Endometrium (tissue), 2 donors: ENCODE data around the gene OR2M7.
"Not testable (repeated sequence)": the region's sequence is repeated elsewhere in the genome, so short reads cannot be mapped to it uniquely, and the experiment has no call there.

Source experiments
- FAIRE-seq: peaks from 2 replicates; lab custom pipeline; 2012; peaks lifted over from hg19 to GRCh38; lab: Jason Lieb, UNC
- donor health status: control.
- donor health status: control.

OR2M7 gene, protein sequence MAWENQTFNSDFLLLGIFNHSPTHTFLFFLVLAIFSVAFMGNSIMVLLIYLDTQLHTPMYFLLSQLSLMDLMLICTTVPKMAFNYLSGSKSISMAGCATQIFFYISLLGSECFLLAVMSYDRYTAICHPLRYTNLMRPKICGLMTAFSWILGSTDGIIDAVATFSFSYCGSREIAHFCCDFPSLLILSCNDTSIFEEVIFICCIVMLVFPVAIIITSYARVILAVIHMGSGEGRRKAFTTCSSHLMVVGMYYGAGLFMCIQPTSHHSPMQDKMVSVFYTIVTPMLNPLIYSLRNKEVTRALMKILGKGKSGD

DNA sequence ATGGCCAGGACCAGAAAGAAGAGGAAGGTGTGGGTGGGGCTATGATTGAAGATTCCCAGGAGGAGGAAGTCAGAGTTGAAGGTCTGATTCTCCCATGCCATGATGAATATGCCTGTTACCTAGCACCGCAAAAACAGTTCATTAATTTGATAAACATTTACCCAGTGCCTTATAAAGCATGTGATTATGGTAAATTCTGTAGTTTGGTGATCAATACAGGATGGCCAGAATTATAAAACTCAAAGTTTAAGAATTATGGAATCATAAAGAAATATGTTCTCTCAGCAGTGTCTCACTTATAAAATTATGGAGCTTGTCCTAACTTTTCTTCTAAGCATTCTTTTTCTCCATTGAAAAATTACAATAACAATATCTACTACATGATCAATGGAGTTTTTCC lies at the start of gene OR2M7:
Gene OR2M7 (minus strand): TSS at position 101 of the 400 bp plus-strand sequence. CDS start 0 bp downstream, at position 101.
- no peak for FAIRE-seq

DNA sequence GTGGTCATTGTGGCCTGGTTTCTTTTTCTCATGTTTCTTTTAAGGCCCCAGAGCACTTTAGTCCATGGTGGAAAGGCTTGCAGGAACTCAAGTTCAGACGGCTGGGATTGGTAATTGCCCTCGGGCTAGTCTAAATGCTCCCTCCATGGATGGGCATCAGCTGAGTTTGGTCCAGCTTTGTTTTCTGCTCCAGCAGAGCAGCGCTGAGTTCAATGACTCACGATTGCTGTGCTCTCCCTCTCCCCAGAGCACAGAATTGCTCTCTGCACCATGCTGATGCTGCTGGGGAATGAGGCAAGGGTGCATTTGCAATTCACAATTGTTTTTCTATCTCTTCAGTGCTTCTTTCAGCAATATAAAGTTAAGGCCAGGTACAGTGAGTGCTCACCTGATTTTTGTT lies 49.4 kb upstream of the OR2M7 start:
- FAIRE-seq = no peak

DNA sequence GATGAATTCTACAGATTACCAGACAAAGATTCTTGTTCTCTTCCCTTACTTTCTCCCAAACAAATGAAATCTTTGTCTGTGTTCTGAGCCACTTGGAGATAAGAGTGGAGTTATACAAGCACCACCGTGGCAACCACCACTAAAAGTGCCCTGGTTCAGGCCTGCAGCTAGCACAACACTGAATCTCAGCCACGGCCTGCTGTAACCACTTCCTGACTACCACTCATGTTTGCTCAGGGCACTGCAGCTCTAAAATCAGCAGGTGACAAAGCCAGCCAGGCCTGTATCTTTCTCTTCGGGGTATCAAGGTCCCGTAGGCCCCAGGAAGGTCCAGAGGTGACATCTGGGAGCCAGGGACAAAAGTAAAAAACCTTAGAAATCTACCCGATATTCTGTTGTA lies 48.0 kb upstream of the OR2M7 start:
- no peak for FAIRE-seq

DNA sequence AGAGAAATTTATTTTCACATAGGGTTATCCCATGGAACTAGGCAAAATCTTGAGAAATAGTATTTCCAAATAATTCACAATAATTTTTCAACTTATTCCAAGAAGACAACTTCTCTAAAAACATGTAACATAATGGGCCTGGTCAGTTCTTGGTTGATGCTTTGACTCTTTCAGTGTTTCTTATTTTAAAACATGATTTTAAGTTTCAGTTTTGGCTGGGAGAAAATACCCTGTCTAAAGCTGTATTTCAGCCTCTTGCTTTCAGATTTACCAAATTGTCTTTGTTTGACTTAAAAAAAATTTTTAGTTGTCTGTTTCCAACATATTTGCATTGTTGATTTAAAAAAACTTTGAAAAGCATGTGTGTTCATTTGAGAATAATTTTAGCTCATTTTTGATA lies 42.2 kb upstream of the OR2M7 start:
- no peak for FAIRE-seq

DNA sequence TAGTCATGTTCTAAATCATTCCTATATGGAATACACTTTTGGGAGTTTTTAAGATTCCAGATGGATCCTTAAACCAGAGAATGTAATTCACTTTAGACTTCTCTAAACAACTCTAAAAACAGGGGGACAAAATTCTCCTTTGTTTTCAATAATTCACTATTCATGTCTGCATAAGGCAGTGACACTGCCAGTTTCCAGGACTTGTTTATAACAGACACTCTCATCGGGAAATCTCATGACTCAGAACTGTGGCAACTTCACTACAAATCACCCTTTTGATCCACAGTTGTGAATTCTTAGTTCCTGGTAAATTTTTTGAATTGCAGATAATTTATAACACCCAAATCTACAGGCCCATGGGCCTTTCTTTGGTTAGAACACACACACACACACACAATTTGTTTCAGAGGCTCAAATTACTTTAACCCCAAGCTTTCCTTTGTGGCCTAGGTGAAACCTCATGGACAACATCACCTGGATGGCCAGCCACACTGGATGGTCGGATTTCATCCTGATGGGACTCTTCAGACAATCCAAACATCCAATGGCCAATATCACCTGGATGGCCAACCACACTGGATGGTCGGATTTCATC lies 36.9 kb upstream of the OR2M7 start, which contains the start of gene OR2T4:
Gene OR2T4 (plus strand): TSS at position 545 of the 595 bp plus-strand sequence. CDS start 0 bp downstream, at position 545.
- FAIRE-seq = no peak

DNA sequence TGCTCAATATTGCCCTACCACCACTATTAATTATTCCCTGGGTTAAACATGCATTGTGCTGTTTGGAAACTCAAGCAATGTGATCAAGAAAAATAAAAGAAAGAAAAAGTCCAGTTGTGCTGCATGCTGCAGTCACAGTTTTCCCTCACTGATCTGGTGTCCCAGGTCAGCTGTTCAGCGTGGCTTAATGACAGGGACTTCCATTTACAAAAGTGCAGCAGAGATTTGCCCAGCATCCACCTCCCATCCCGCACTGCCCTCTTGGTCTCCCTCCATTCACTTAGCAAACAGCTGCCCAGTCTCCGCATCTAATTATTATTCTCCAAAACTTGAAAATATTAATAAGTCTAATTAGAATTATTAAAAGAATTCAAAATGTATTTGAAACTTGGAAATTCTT lies 35.0 kb upstream of the OR2M7 start:
- FAIRE-seq = no peak

DNA sequence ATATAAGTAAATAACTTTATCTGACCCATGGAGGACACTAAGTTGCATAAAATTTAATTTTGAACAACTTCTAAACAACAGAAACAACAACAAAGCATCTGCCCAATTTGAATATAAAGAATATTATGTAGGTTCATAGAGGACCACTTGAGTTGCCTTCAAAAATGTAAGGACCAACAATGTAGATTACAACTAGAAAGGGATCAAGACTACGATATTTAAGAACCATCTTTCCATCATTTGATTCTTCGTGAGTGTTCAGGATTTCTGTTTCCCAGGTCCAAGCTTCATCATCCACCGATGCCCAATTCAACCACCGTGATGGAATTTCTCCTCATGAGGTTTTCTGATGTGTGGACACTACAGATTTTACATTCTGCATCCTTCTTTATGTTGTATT lies 24.1 kb upstream of the OR2M7 start, which contains the start of gene OR14C36:
Gene OR14C36 (plus strand): TSS at position 301 of the 400 bp plus-strand sequence. CDS start 0 bp downstream, at position 301.
- no peak for FAIRE-seq

DNA sequence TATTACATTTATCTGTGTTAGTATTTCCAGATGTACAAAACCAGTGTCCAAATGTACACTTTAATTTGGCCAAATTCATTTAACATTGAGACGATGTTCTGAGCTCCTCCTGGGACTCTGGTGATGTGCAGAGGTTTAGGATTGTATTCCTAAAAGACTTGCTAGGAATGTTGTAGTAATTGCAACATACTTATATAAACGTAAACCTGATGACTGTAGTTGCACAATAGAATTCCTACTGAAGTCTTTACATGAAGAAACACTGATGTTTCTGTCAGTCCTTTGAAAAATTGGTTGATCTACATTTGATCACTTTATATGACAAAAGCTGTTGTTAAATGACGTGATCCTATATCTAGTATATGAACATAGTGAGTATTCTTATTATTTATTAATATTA lies 19.1 kb upstream of the OR2M7 start:
- no peak for FAIRE-seq

DNA sequence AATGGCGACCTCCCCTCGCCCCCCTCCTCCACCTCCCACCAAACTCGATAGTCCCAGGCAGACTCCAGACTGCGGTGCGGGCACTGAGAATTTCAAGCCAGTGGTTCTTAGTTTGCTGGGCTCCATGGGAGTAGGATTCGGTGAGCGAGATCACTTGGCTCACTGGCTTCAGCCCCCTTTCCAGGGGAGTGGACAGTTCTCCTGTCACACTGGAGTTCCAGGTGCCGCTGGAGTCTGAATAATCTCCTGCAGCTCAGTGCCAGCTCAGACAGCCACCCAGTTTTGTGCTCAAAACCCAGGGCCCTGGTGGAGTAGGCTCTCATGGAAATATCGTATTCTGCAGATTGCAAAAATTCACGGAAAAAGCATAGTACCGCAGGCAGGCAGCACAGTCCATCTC lies 7.6 kb downstream of the OR2M7 start:
- FAIRE-seq = no peak

DNA sequence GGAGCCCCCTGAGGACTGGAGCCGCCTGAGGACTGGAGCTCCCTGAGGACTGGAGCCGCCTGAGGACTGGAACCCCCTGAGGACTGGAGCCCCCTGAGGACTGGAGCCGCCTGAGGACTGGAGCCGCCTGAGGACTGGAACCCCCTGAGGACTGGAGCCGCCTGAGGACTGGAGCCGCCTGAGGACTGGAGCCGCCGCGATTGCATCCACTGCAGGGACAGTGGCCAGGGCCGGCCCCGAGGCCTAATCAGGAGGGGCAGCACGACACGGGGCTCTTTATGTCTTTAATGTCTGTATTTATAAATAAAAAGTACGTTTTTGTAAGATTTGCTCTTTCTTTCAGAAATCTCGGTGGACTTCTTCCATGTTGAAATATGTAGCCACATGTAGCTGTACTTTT lies 17.6 kb downstream of the OR2M7 start:
- FAIRE-seq = not testable (repeated sequence)

DNA sequence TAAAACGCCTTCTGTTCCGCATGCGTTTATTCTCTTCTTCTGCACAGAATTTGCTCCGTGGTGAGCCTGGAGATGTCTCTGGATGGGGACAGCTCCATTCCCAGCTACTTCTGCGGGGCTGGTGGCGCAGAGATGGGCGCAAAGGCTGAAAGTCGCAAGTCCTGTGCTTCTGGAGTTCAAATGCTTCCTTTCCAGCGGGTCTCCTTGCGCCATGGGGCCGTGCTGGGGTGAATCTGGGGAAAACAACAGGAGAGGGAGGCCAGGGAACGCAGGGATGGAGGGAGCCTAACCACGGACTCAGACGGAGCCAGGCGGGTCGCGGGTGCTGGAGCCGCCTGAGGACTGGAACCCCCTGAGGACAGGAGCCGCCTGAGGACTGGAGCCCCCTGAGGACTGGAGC lies 18.3 kb downstream of the OR2M7 start:
- FAIRE-seq = no peak

DNA sequence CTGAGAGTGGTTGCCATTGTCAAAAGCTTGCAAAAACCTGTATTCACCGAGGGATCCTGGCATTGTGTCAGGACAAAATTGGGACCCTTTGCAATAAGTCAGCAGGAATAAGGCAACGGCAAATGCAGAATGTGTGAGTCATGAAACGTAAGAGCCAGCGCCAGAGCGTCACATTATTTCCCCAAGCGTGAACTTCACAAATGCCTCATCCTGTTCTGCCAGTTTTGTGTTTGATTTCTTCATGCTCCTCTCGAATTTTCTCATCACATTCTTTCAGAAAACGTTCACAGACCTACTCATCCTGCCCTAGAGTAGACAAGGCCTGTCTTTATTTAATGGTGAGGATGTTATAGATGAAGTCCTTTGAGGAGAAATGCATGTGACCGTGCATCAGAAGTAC lies 18.7 kb downstream of the OR2M7 start:
- FAIRE-seq = not testable (repeated sequence)

DNA sequence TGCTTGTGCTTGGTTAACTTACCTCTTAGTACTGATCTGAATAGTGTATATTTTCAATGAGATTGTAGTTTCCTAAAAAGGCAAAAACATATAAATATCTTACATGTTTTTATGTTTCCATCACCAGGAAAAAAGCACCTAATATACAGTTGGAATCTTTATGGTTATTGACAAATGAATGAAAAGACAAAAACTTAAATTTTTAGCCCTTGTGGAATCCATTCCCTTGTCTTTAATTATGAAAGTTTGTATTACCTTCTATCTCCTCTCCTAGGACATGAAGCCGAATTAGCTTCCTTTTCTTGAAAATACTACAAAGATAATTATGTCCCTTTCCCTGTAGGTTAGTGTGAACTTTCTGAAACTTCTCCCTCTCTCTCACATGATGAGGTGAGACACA lies 21.0 kb downstream of the OR2M7 start, which contains the start of gene OR2T12:
Gene OR2T12 (minus strand): TSS at position 101 of the 400 bp plus-strand sequence. CDS start 7,846 bp downstream, outside the sequence.
- no peak for FAIRE-seq

DNA sequence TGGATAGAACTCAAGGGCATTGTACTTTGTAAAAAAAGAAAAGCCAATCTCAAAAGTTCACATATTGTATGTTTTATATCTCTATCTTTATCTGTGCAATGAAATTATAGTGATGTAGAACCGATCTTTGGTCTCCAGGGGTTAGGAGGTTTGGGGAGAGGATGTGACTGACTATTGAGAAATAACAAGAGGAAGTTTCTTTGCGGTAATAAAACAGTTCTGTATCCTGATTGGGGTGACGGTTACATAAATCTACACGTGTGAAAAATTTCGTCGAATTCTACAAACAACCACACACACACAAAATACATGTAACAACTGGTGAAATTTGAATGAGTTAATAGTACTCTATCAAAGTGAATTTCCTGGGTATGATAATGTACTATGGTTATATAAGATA lies 36.0 kb downstream of the OR2M7 start:
- no peak for FAIRE-seq

DNA sequence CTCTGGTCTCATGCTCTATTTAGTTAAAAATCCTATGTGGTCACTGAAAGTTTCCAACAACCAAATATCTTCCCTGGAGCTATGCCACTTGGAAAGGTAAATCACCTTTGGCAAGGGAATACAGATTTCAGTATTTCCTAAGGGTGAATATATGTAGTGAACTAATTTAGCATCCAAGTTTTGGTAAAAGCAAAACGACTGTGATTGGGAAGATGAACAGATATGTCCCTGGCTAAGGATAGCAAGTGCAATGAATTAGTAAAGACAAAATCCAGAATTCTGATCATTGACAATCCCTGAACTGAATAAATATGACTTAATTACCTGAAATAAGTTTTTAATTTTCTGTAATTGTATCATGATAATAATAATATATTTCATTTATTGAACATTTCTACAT lies 46.5 kb downstream of the OR2M7 start, which contains the start of gene OR2T33:
Gene OR2T33 (minus strand): TSS at position 101 of the 400 bp plus-strand sequence. CDS start 4,162 bp downstream, outside the sequence.
- no peak for FAIRE-seq
